Bronchial epithelial cell (primary cell): ENCODE results near the gene ST6GALNAC6. TPM values are rescaled to one million over a fixed set of nuclear protein-coding genes. Genes with fewer than 3 reads are reported as not detected.

ENCODE experiments used
- DNase-seq: peaks from one replicate; pipeline ENCODE4 v3.0.0-alpha.2; 2010; ENCODE audit warnings: low read depth
- FAIRE-seq: peaks from 2 replicates; lab custom pipeline; 2011; peaks lifted over from hg19 to GRCh38; lab: Jason Lieb, UNC
- H3K27me3 ChIP-seq: 2 replicates; pipeline ENCODE4 v1.5.1; 2011; ENCODE audit warnings: low read length; ENCODE audit not compliant: control insufficient read depth, insufficient read depth
- H3K36me3 ChIP-seq: 2 replicates; pipeline ENCODE4 v1.5.1; 2011; ENCODE audit warnings: low read length; ENCODE audit not compliant: control insufficient read depth, insufficient read depth
- H3K4me3 ChIP-seq: 2 replicates; pipeline ENCODE4 v1.5.1; 2011; ENCODE audit warnings: mild to moderate bottlenecking, low read depth, low read length, control low read depth
- CTCF ChIP-seq: IDR thresholded peaks from 2 replicates; pipeline ENCODE4 v1.5.1; 2011; ENCODE audit warnings: mild to moderate bottlenecking, moderate library complexity, low read length, control low read depth, inconsistent platforms; ENCODE audit not compliant: insufficient read depth, severe bottlenecking
- total RNA-seq: library from RNA; depleted of rRNA; stranded (reverse); fragments of >200 nt; gene quantifications from 2 replicates; pipeline ENCODE4 v1.2.1, GENCODE V29; 2014

The ST6GALNAC6 gene
- total RNA-seq, 1 donor from 2014 or later, result 18.4 TPM

GRCh38 chr9:127897193-127897692 is 2.2 kb downstream of the ST6GALNAC6 start:
- Histone ChIP-seq H3K4me3 (no peak overlapping the region), H3K36me3 (peaks cover 28% of the 10 kb centered on the region), H3K27me3 (no peaks in the 10 kb centered on the region)
- DNase-seq (no peak), FAIRE-seq (no peak)
- TF ChIP-seq CTCF, result no peak

DNA sequence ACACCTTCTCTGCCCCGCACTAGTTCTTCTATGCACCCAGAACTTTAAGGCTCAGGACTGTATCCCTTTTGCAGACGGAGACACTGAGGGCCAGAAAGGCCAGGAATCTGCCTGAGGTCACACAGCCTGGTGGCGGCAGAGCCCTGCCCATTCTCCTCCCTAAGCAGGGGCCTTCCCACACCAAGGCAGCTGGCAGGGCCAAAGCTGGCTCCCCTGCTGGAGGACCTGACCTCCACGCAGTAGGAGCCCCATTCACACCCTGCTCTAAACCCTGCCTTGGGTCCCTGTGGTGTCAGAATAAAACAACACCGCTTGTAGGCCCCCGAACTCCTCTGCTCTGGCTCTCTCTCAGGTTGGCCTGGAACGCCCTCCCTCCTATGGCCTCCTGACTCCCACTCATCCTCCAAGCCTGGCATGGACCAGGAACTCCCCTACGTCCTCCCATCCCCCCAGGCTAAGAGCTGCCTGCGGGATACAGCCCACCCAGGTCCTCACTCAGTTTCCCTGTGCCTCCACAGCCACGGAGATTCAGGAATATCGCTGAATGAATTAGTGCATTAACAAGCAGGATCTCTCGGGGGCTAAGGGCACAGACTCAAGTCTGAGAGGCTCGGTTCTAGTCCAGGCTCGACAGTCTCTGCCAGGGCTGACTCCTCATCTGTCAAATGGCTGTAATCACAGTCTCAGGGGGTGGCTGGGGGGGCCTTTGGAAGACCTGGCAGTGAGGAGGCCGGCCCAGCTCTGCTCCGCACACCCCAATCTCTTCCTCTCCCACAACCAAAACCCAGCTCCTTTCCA is 2.8 kb downstream of the ST6GALNAC6 start:
- no peak for FAIRE-seq
- Histone ChIP-seq H3K36me3 (peaks cover 28% of the 10 kb centered on the region), H3K4me3 (no peak overlapping the region), H3K27me3 (no peaks in the 10 kb centered on the region)
- DNase-seq, result no peak
- no peak for TF ChIP-seq CTCF

GRCh38 chr9:127895811-127896210 is 3.6 kb downstream of the ST6GALNAC6 start:
- DNase-seq (no peak), FAIRE-seq (no peak)
- Histone ChIP-seq H3K4me3 (no peak overlapping the region), H3K27me3 (no peaks in the 10 kb centered on the region), H3K36me3 (peaks cover 30% of the 10 kb centered on the region)
- TF ChIP-seq CTCF, result no peak

DNA sequence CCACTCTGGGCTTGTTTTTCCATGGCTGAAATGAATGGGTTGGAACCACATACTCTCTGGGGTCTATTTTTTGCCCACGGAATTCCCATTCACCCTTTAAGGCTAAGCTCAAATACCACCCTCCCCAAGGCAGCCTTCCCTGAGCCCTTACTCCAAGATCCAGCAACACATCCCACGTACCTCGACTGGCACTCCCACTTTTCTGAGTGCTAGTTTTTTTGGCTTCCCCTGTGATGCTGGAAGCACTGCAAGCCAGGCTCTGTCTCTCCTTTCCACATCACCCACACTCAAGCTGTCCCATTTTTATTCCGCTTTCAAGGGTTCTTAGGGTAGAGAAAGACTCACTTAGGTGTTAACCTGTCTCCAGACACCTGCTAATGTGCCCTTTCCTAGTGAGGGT is 6.0 kb downstream of the ST6GALNAC6 start:
- no peak for FAIRE-seq

GRCh38 chr9:127892831-127893230 is 6.6 kb downstream of the ST6GALNAC6 start:
- no peak for TF ChIP-seq CTCF
- DNase-seq (no peak), FAIRE-seq (no peak)
- no peaks in the 10 kb centered on the region for H3K27me3 ChIP-seq
- no peak overlapping the region for H3K4me3 ChIP-seq
- peaks cover 41% of the 10 kb centered on the region for H3K36me3 ChIP-seq

More for the DNA sequence above, 6.0 kb downstream of the ST6GALNAC6 start:
- no peaks in the 10 kb centered on the region for H3K27me3 ChIP-seq
- DNase-seq, result no peak
- H3K4me3 ChIP-seq, result no peak overlapping the region
- H3K36me3 ChIP-seq, result peaks cover 39% of the 10 kb centered on the region
- TF ChIP-seq CTCF, result no peak
